Activated effector memory CD4-positive, alpha-beta T cell treated with Interleukin-2 at 50 U/mL for 16 hours (primary cell): ENCODE data around the gene PRR5.
"Not testable (repeated sequence)": the region's sequence is repeated elsewhere in the genome, so short reads cannot be mapped to it uniquely, and the experiment has no call there.

ENCODE experiments used
- DNase-seq: peaks from one replicate; pipeline ENCODE4 v3.0.0-alpha.2; 2020

The PRR5 gene, protein sequence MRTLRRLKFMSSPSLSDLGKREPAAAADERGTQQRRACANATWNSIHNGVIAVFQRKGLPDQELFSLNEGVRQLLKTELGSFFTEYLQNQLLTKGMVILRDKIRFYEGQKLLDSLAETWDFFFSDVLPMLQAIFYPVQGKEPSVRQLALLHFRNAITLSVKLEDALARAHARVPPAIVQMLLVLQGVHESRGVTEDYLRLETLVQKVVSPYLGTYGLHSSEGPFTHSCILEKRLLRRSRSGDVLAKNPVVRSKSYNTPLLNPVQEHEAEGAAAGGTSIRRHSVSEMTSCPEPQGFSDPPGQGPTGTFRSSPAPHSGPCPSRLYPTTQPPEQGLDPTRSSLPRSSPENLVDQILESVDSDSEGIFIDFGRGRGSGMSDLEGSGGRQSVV

DNA sequence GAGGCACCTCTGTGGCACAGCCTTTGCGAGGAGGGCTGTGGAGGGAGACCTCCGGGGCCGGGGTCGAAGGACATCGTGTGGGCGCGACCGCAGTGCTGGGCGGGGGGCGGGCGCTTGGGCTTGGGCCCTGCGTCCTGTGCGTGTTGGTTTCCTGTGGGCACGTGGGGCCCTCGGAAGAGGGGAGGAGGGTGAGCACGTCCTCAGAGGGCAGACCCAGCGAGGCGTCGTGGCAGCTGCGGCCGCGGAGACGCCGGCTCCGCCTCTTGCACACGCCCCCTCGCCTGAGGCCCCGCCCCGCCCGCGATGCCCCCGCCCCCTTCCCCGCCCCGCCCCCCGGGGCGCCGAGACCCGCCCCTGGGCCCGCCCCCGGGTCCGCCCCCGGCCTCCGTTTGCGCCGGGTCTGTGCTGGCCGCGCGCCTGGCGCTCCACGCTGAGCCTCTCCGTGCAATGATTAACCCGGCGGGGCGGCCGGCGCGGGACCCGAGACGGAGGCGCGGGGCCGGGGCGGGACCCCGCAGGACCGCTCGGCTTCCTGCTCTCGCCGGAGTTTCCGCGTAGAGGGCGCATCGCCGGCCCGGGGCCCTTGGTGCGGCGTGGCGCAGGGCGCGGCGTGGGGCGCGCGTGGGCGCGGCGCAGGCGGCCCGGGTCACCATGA, at the start of gene PRR5:
Gene PRR5, plus strand, starts transcription at position 381 of the 655 bp plus-strand sequence. Its CDS starts 271 bp downstream, at position 652.
- peak; percentile 81 for DNase-seq

DNA sequence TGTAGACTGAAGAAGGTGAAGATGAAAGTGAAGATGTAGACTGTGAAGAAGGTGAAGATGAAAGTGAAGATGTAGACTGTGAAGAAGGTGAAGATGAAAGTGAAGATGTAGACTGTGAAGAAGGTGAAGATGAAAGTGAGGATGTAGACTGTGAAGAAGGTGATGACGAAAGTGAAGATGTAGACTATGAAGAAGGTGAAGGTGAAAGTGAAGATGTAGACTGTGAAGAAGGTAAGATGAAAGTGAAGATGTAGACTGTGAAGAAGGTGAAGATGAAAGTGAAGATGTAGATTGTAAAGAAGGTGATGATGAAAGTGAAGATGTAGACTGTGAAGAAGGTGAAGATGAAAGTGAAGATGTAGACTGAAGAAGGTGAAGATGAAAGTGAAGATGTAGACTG, 49.1 kb upstream of the PRR5 start:
- DNase-seq = not testable (repeated sequence)

GRCh38 chr22:44658311-44658953, 43.6 kb upstream of the PRR5 start:
- DNase-seq = no peak

DNA sequence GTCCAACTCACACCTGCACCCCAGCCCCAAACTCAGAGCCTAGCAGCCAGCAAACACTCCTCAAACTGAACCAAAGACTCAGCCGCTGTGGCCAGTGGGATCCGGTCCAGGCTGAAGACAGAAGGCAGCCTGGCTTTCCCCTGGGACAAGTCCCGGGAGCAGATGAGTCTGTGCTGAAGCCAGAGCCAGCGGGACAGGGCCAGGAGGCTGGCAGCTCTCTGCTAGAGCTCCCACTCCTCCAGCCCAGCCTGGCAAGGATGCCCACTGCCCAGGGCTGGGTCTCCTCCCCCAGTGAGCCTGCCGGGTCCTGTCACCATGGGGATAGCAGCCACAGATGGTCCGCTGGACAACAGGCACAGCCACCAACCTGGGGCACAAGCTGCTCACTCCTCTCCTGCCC, 42.9 kb upstream of the PRR5 start:
- DNase-seq = no peak

GRCh38 chr22:44660051-44660830, 41.8 kb upstream of the PRR5 start:
- no peak for DNase-seq

- no peak for DNase-seq
Measured at GRCh38 chr22:44661070-44661469, 40.9 kb upstream of the PRR5 start.

- no peak for DNase-seq
Measured at GRCh38 chr22:44661659-44662569, 40.1 kb upstream of the PRR5 start.

GRCh38 chr22:44663256-44663999, 38.6 kb upstream of the PRR5 start:
- DNase-seq = no peak

- peak; percentile 44 for DNase-seq
Measured at GRCh38 chr22:44664149-44664548, 37.9 kb upstream of the PRR5 start.

DNA sequence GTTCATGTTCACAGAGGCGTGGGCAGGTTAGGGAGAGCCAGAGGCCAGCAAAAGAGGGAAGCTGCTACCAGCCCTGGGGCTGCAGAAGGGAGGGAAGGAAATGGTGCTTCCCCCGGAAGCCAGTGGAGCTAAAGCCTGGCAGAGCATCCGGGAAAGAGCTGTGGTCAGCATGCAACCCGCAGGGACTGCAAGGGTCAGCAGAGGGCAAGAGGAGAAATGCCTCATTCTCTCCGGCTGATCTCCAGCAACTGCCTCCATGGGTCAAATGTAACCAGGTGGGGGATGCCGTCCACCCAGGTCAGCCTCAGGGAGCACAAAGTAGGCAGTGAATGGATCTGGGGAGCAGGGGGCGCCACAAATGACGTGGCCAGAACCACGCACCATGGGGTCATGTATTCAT, 36.9 kb upstream of the PRR5 start:
- no peak for DNase-seq

GRCh38 chr22:44666207-44666585, 35.8 kb upstream of the PRR5 start:
- DNase-seq = no peak

DNA sequence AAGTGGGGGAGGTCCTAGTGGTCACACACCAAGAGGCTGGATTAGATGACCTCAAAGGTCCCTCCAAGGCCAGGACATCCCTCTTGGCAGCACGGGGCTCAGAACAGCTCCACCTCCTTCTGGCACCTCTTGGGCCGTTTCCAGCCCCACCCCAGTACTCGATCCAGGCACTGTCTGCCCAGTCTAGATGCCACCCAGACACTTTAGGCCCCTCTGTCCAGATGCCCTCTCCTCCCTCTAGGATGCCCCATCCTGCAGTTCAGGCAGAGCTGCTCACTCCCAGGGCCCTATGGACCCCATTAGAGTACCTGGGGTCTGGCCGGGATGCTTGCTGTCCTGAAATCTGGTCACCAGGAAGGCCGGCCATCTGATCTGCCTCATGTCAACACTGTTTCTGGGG, 34.7 kb upstream of the PRR5 start:
- DNase-seq = no peak

DNA sequence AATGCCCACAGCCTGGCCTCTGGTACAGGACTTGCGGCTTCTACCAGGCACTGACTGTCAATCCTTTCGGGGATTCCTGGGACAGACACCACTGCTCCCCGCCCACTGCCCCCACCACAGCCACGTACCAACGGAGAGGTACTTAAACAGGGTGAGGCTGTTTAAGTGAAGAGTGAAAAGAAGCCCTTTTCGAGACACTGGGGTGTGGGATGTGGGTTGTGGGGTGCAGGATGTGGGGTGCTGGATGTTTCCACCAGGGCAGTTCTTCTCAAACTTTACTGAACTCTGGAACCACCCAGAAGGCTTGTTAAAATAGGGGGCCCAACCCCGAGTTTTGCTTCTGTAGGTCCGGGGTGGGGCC, 34.2 kb upstream of the PRR5 start:
- peak; percentile 60 for DNase-seq

DNA sequence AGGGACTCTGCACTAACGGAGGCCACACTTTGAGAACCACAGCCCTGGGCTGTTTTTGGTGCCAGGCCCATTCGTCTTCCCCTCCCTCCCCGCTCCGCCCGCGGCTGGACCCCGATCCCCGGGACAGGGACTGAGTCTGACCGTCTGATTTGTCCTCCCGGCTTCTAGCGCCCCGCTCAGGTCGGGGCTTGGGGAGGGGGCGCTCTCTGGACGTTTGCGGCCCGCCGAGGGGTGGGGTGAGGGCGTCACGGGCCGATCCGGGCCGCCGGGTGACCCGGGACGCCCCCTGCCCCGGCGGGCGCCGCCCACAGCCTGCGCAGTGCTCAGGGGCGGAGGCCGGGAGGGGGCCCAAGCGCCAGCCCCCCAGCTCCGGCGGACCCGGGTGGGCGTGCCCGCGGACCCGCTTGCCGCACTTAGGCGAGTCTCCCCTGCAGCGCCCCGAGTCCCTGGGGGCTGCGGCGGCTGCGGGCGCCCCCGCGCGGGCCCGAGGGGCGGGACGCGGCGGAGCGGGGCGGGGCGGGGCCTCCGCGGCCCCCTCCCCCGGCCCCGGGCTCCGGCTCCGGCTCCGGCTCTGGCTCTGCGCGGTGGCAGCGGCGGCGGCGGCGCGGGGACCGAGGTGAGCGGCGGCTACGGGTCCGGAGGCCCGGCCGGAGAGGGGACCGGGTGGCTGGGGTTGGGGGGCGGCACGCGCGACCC, 33.7 kb upstream of the PRR5 start:
- peak; percentile 47 for DNase-seq

DNA sequence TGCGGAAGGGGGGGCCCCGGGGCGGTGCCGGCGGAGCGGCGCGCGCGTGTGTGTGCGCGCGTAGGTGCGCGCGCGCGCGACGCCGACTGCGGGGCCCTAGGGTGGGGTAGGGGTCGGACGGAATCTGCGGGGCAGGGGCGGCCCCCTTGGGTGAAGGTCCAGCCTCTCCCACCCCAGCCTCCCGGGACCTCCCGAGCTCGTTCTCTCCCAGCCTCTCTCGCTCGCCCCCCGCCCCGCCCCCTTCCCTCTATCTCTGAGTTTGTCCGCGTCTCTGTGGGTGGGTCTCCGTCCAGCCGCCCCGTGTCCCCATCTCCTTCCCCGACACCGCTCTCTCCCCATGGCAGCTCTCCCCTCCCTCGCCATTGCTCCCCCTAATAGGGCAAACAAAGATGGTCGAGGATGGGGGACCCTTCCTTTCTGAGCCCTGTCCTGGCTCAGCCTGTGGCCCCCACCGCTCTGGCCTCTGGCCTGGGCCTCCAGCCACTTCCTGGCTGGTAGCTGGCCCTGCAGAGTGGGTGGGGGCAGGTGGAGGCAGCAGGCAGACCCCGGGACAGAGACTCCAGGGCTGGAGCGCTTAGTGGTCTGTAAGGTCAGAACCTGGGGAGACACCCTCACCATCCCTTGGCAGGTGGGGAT, 33.0 kb upstream of the PRR5 start:
- no peak for DNase-seq

GRCh38 chr22:44669561-44669976, 32.4 kb upstream of the PRR5 start:
- DNase-seq = no peak

DNA sequence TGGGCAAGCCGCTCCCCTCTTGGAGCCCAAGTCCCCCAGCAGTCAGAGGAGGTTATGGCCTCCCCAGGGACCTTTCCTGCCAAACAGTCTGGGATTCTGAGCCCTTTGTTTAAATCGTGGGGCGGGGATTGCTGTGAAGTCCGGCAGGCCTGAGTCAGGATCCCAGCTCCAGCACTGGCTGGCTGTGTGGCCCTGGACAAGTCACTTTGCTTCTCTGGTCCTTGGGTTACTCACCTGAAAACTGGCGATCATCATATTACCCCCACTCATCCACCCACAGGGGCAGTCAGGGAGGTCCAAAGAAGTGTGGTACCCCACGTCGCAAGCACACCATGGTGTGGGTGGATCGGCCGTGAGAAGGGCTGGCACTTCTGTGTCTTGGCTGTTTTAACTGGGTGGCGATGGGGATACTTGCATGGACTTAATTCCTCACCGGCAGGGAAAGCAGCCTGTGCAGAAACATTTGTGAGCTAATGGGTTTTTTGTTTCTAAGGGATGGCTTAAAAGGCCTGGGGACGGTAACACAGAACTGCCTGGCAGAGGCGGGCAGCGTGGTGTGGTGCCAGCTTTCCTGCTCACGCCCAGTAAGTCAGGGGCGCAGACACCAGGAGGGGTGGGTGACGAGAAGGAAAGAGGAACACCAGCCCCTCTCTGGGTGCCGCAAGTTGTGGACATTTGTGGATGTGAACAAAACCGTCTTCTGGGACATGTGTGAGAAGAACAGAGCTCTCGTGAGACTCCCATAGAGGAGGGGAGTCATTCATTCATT, 31.6 kb upstream of the PRR5 start:
- no peak for DNase-seq

GRCh38 chr22:44671742-44672141, 30.3 kb upstream of the PRR5 start:
- no peak for DNase-seq

GRCh38 chr22:44672632-44673031, 29.4 kb upstream of the PRR5 start:
- no peak for DNase-seq
